Bronchial epithelial cell (primary cell): ENCODE measurements around the gene IFT27. TPM values are rescaled to one million over a fixed set of nuclear protein-coding genes. Genes with fewer than 3 reads are reported as not detected.

Source experiments
- DNase-seq: peaks from one replicate; pipeline ENCODE4 v3.0.0-alpha.2; 2010; ENCODE audit warnings: low read depth
- FAIRE-seq: peaks from 2 replicates; lab custom pipeline; 2011; peaks lifted over from hg19 to GRCh38; lab: Jason Lieb, UNC
- H3K27me3 ChIP-seq: 2 replicates; pipeline ENCODE4 v1.5.1; 2011; ENCODE audit warnings: low read length; ENCODE audit not compliant: control insufficient read depth, insufficient read depth
- H3K36me3 ChIP-seq: 2 replicates; pipeline ENCODE4 v1.5.1; 2011; ENCODE audit warnings: low read length; ENCODE audit not compliant: control insufficient read depth, insufficient read depth
- H3K4me3 ChIP-seq: 2 replicates; pipeline ENCODE4 v1.5.1; 2011; ENCODE audit warnings: mild to moderate bottlenecking, low read depth, low read length, control low read depth
- total RNA-seq: library from RNA; depleted of rRNA; stranded (reverse); fragments of >200 nt; gene quantifications from 2 replicates; pipeline ENCODE4 v1.2.1, GENCODE V29; 2014
- TF ChIP-seq, protein P1 (sequence below): IDR thresholded peaks from 2 replicates; pipeline ENCODE4 v1.5.1; 2011; ENCODE audit warnings: mild to moderate bottlenecking, moderate library complexity, low read length, control low read depth, inconsistent platforms; ENCODE audit not compliant: insufficient read depth, severe bottlenecking

The IFT27 gene
- total RNA-seq, 1 donor from 2014 or later: 10.8 TPM

- no peak for FAIRE-seq
- Histone ChIP-seq H3K4me3 (no peak overlapping the region), H3K36me3 (no peaks in the 10 kb centered on the region), H3K27me3 (peaks cover 4% of the 10 kb centered on the region)
- TF ChIP-seq, protein P1, sequence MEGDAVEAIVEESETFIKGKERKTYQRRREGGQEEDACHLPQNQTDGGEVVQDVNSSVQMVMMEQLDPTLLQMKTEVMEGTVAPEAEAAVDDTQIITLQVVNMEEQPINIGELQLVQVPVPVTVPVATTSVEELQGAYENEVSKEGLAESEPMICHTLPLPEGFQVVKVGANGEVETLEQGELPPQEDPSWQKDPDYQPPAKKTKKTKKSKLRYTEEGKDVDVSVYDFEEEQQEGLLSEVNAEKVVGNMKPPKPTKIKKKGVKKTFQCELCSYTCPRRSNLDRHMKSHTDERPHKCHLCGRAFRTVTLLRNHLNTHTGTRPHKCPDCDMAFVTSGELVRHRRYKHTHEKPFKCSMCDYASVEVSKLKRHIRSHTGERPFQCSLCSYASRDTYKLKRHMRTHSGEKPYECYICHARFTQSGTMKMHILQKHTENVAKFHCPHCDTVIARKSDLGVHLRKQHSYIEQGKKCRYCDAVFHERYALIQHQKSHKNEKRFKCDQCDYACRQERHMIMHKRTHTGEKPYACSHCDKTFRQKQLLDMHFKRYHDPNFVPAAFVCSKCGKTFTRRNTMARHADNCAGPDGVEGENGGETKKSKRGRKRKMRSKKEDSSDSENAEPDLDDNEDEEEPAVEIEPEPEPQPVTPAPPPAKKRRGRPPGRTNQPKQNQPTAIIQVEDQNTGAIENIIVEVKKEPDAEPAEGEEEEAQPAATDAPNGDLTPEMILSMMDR: no peak
- DNase-seq: no peak
These were observed 46.6 kb downstream of the IFT27 start for GRCh38 chr22:36729321-36729720.

DNA sequence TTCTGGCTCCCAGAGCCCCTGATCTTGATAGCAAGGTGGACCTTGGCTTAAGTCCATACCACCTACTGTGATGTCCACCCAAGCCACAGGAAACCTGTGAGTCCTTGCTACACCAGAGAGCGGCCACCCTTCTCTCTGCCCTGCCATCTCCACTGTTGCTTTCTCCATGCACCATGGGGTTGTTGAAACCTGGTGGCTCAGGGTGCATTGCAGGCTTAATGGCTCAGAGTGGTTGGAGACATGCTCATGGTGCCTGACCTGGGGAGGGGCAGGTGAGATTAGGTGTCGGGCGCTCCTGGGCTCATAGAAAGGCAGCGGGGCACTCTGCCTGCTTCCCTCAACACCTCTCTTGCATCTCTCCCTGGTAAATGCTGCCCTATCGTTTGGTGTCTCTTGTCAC is 47.4 kb downstream of the IFT27 start:
- TF ChIP-seq, protein P1: no peak
- Histone ChIP-seq H3K27me3 (peaks cover 4% of the 10 kb centered on the region), H3K4me3 (no peak overlapping the region), H3K36me3 (no peaks in the 10 kb centered on the region)
- DNase-seq: no peak
- FAIRE-seq: no peak

DNA sequence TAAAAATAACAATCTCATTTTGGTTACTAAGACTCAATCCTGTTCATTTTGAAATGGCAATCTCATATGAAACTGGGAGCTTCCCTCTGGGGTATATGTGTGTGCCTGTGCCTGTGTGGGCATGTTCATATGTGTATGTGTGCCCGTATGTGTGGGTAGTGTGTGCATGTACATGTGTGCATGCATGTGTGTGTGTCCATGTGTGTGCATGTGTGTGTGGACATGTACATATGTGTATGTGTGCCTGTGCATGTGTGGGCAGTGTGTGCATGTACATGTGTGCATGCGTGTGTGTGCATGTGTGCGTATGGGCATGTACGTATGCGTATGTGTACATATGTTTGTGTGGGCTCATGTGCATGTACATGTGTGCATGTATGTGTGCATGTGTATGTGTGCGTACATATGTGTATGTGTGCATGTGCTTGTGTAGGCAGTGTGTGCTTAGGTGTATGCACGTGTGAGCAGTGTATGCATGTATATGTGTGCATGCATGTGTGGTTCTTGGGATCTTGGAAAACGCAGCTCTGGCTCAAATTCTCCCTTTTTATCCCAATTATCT is 47.9 kb downstream of the IFT27 start:
- no peaks in the 10 kb centered on the region for H3K36me3 ChIP-seq
- no peak overlapping the region for H3K4me3 ChIP-seq
- H3K27me3 ChIP-seq: peaks cover 4% of the 10 kb centered on the region
- TF ChIP-seq, protein P1: no peak
- FAIRE-seq: peak; percentile 98
- no peak for DNase-seq

GRCh38 chr22:36727110-36727509 is 48.8 kb downstream of the IFT27 start:
- TF ChIP-seq, protein P1: no peak
- Histone ChIP-seq H3K36me3 (no peaks in the 10 kb centered on the region), H3K4me3 (no peak overlapping the region), H3K27me3 (peaks cover 6% of the 10 kb centered on the region)
- FAIRE-seq (no peak), DNase-seq (no peak)

DNA sequence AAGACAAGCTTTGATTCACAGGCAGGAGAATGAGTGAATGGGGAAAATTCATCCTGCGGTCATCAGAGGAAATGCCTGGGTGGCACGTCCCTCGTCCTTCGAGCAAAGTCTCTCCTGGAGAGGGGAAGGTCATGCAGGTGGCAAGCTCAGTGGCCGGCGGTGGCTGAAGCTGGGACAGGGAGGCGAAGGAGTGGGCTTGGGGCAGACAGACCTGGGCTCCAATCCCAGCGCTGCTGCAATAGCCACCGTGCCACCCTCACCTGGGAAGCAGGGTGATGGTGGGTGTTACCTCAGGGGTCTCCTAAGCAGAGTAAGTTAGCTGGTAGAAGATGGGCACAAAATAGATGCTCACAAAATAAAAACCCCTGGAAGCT is 49.9 kb downstream of the IFT27 start:
- TF ChIP-seq, protein P1: no peak
- H3K4me3 ChIP-seq: no peak overlapping the region
- DNase-seq (no peak), FAIRE-seq (no peak)
- peaks cover 6% of the 10 kb centered on the region for H3K27me3 ChIP-seq
- H3K36me3 ChIP-seq: no peaks in the 10 kb centered on the region
